ENCODE data around the gene NRCAM. TPM values are rescaled to one million over a fixed set of nuclear protein-coding genes. Genes with fewer than 3 reads are reported as not detected.

The NRCAM gene
- total and polyA plus RNA-seq, 8 donors, result 10.6 to 36.7 (median 16.2) TPM

DNA sequence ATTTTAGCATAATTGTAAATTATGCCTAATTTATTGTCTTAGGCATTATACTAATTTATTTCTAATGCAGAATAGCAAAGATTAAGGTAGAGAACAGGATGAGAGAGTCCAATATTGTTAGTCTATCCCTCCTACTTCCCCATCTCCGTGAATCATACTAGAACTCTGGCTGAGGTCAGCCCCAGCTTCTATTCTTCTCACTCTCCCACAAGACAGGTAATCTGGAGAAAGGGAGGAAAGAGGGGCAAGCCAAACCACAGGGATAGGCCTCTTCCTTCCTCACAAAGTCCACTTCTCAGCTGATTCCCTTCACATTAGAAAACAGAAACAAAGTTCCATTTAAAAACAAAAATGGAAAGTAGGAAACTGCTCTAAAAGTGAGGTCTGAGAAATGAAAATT, 208.6 kb downstream of the NRCAM start:
- Histone ChIP-seq H3K9me3 (no peaks in the 10 kb centered on the region), H3K27ac (no peak overlapping the region), H3K4me3 (no peak overlapping the region), H3K27me3 (no peaks in the 10 kb centered on the region), H3K36me3 (no peaks in the 10 kb centered on the region), H3K4me1 (no peaks in the 10 kb centered on the region)
- TF ChIP-seq, protein P1, sequence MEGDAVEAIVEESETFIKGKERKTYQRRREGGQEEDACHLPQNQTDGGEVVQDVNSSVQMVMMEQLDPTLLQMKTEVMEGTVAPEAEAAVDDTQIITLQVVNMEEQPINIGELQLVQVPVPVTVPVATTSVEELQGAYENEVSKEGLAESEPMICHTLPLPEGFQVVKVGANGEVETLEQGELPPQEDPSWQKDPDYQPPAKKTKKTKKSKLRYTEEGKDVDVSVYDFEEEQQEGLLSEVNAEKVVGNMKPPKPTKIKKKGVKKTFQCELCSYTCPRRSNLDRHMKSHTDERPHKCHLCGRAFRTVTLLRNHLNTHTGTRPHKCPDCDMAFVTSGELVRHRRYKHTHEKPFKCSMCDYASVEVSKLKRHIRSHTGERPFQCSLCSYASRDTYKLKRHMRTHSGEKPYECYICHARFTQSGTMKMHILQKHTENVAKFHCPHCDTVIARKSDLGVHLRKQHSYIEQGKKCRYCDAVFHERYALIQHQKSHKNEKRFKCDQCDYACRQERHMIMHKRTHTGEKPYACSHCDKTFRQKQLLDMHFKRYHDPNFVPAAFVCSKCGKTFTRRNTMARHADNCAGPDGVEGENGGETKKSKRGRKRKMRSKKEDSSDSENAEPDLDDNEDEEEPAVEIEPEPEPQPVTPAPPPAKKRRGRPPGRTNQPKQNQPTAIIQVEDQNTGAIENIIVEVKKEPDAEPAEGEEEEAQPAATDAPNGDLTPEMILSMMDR (IDR thresholded peaks at IDR 0.05), result no peak
- ATAC-seq, result no peak
- intact Hi-C loops (cut with DNase I), result no loop called here
- DNase-seq, result no peak

DNA sequence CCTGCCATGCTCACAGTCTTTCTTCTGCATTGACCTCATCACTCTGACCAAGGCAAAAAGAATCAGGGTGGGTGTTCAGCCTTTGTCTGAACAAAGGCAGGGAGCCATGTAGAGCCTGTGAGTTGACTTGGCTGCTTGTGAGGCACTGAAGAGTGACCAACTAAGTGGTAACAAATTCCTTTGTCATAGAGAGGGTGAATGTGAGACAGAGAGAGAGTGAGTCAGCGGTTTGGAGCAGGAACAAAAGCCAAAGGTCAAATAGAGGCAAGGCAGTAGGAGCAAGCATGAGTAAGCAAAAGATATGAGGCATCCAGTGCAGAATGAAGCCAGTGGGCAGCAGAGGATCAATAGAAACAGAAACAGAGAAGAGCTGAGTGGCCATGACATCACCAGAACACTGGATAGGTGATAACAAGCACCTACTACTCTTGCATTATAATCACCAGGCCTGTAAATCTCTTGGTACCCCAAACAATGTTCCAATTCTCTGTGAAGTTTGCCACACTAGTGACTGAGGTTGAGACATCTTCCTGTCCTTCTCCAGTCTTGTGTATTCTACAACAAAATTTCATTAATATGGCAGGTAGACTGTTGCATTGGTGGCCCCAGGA, 209.9 kb downstream of the NRCAM start:
- no peaks in the 10 kb centered on the region for H3K4me1 ChIP-seq
- no peak overlapping the region for H3K27ac ChIP-seq
- intact Hi-C loops (cut with DNase I), result no loop called here
- TF ChIP-seq, protein P1 (IDR thresholded peaks at IDR 0.05), result no peak
- ATAC-seq (peak; percentile 74), DNase-seq (no peak)
- H3K36me3 ChIP-seq, result no peaks in the 10 kb centered on the region
- no peak overlapping the region for H3K4me3 ChIP-seq
- H3K27me3 ChIP-seq, result no peaks in the 10 kb centered on the region
- no peaks in the 10 kb centered on the region for H3K9me3 ChIP-seq

DNA sequence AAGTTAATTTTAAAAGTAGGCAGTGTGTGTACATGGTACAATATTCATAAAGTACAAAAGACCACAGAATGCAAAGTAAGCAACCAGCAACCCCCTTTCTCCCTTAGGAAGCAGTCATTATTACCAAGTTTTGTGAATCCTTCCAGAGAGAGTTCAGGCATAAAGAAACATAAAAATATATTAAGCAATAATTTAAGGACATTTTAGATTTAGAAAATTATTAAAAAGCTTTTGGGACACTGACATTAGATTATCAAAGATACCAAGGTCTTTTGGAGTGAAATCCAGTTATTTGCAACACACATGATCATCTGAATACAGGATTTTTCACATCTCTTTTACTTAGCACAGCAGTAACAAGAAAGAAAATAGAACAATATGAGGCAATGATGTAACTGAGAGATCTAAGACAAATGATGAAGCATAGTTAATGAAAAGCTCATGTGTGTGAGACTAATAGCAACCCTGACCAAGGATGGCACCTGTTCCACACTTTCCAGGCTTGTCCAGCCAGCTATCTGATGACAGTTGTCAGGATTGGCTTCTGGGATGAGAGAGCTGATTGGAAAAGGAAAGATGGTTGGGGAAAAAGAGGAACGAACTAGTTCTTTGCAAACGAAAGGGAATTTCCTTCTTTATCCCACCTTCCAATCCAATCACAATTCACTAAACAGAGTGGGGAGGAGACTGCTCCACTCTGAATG, 210.6 kb downstream of the NRCAM start:
- intact Hi-C loops (cut with DNase I), result no loop called here
- DNase-seq (no peak), ATAC-seq (no peak)
- Histone ChIP-seq H3K9me3 (no peaks in the 10 kb centered on the region), H3K27ac (no peak overlapping the region), H3K36me3 (no peaks in the 10 kb centered on the region), H3K4me3 (no peak overlapping the region), H3K27me3 (no peaks in the 10 kb centered on the region), H3K4me1 (no peaks in the 10 kb centered on the region)
- TF ChIP-seq, protein P1 (IDR thresholded peaks at IDR 0.05), result no peak

DNA sequence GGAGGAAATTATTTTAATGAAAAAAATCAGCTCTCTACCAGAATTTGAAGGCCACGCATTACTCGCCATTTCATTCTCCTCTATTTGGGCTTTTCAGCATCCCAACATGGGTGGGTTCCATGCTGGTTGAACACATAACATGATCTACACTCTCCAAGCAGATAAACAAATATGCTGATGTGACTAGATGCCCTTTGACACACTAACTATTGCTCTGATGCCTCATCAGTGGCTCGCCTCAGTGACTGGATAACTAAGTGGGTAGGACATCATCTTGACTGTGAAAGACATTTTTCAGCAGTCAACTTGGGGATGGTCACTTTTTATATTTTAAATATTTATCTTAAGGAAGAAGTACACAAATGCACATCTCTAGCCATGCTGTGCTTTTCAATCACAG, 212.1 kb downstream of the NRCAM start:
- Histone ChIP-seq H3K36me3 (no peaks in the 10 kb centered on the region), H3K4me1 (no peaks in the 10 kb centered on the region)
- no peak for DNase-seq

More for the DNA sequence above, 212.1 kb downstream of the NRCAM start:
- ATAC-seq, result no peak
- Histone ChIP-seq H3K4me3 (no peak overlapping the region), H3K27me3 (no peaks in the 10 kb centered on the region), H3K27ac (no peak overlapping the region), H3K9me3 (no peaks in the 10 kb centered on the region)
- intact Hi-C loops (cut with DNase I), result no loop called here
- TF ChIP-seq, protein P1 (IDR thresholded peaks at IDR 0.05), result no peak
